PC-9 (cell line): Measurements from ENCODE around the gene UBE2O. TPM values are rescaled to one million over a fixed set of nuclear protein-coding genes. Genes with fewer than 3 reads are reported as not detected.
A peak's percentile ranks its signal among the peaks of the same experiment; 100 is the strongest.

Experiments used
- BruUV-seq: library from RNA; stranded (reverse); fragments of 400-500 nt; replicated peaks from 2 replicates; lab custom pipeline; 2021; lab: Mats Ljungman, UMichigan
- CTCF ChIA-PET: fragments of 300-600 bp; sonication (Branson Sonifier 250); formaldehyde crosslinking; loops from one replicate; lab custom pipeline; 2022; ENCODE audit warnings: antibody characterized with exemption; lab: Charles Lee
- POLR2A ChIA-PET: fragments of 300-600 bp; sonication (Branson Sonifier 250); formaldehyde crosslinking; loops from one replicate; lab custom pipeline; 2022; ENCODE audit warnings: antibody characterized with exemption; ENCODE audit not compliant: unreplicated experiment; lab: Charles Lee
- DNase-seq, 2 experiments: peaks; one replicate each; pipeline versions ENCODE4 v3.0.0 to v3.0.0-alpha.2; 2015 to 2022; ENCODE audit warnings: mixed read lengths in 1 of 2
- H2AFZ ChIP-seq: fragments of 200-600 bp; sonication (generic); 2 replicates; pipeline ENCODE4 v1.8.1; 2017; ENCODE audit warnings: antibody characterized with exemption
- H3F3A ChIP-seq: fragments of 200-600 bp; sonication (generic); 2 replicates; pipeline ENCODE4 v1.8.1; 2017; ENCODE audit warnings: antibody characterized with exemption, mild to moderate bottlenecking, low read depth; ENCODE audit not compliant: insufficient read depth
- H3K27ac ChIP-seq: fragments of 200-600 bp; sonication (generic); 2 replicates; pipeline ENCODE4 v1.6.1; 2016; ENCODE audit warnings: mixed run types
- H3K27me3 ChIP-seq: fragments of 200-600 bp; sonication (generic); 2 replicates; pipeline ENCODE4 v1.6.1; 2016; ENCODE audit warnings: low read depth, mixed run types; ENCODE audit not compliant: insufficient read depth
- H3K36me3 ChIP-seq: fragments of 200-600 bp; sonication (generic); 2 replicates; pipeline ENCODE4 v1.6.1; 2016; ENCODE audit warnings: low read depth, mixed run types
- H3K4me1 ChIP-seq: fragments of 200-600 bp; sonication (generic); replicated peaks from 2 replicates; pipeline ENCODE4 v1.6.1; 2016; ENCODE audit warnings: mixed run types; ENCODE audit not compliant: insufficient read depth
- H3K4me2 ChIP-seq: fragments of 200-600 bp; sonication (generic); 2 replicates; pipeline ENCODE4 v1.6.1; 2017; ENCODE audit warnings: mixed run types
- H3K4me3 ChIP-seq: fragments of 200-600 bp; sonication (generic); 2 replicates; pipeline ENCODE4 v1.6.1; 2016; ENCODE audit warnings: mixed run types
- H3K79me2 ChIP-seq: fragments of 200-600 bp; sonication (generic); 2 replicates; pipeline ENCODE4 v1.6.1; 2017; ENCODE audit warnings: low read depth, mixed run types
- H3K9me2 ChIP-seq: fragments of 200-600 bp; sonication (generic); 2 replicates; pipeline ENCODE4 v1.8.1; 2017; ENCODE audit warnings: mild to moderate bottlenecking; ENCODE audit not compliant: insufficient read depth
- H3K9me3 ChIP-seq: fragments of 200-600 bp; sonication (generic); 2 replicates; pipeline ENCODE4 v1.8.1; 2016; ENCODE audit warnings: low read depth; ENCODE audit not compliant: insufficient read depth
- H4K20me1 ChIP-seq: fragments of 200-600 bp; sonication (generic); 2 replicates; pipeline ENCODE4 v1.8.1; 2017; ENCODE audit not compliant: insufficient read depth
- CTCF ChIP-seq: fragments of 200-600 bp; sonication (generic); conservative IDR thresholded peaks from 2 replicates; pipeline ENCODE4 v1.6.1; 2017; ENCODE audit warnings: mixed run types, antibody characterized with exemption, mild to moderate bottlenecking, moderate library complexity
- EZH2 ChIP-seq: fragments of 200-600 bp; sonication (generic); IDR thresholded peaks from 2 replicates; pipeline ENCODE4 v1.8.0; 2017; ENCODE audit warnings: antibody characterized with exemption, low read depth
- intact Hi-C: fragments of 100-400 bp; cut with micrococcal nuclease; formaldehyde crosslinking; loops from one replicate; pipeline ENCODE4 v1.10.0; 2022; ENCODE audit not compliant: unreplicated experiment
- total RNA-seq: library from RNA; stranded (reverse); gene quantifications from 2 replicates; pipeline ENCODE4 v1.2.3, GENCODE V29; 2021

The UBE2O gene
- total RNA-seq, 1 experiment from 2014 or later: 28.0 TPM

GRCh38 chr17:76447931-76448652, 4.9 kb downstream of the UBE2O start:
- Histone ChIP-seq H2AFZ (no peak overlapping the region), H3K79me2 (peaks cover 83% of the 10 kb centered on the region), H3K36me3 (no peaks in the 10 kb centered on the region), H3K9me2 (no peaks in the 10 kb centered on the region), H3K4me1 (peaks cover 54% of the 10 kb centered on the region), H3K27ac (peak overlapping the region; percentile 98), H4K20me1 (peaks cover 16% of the 10 kb centered on the region; the same call in 1 of the 2 replicates), H3K9me3 (no peaks in the 10 kb centered on the region), H3F3A (peaks cover 35% of the 10 kb centered on the region), H3K4me3 (no peak overlapping the region), H3K4me2 (peak overlapping the region; percentile 90), H3K27me3 (no peaks in the 10 kb centered on the region)
- ChIA-PET POLR2A (no interaction called here), CTCF (no interaction called here)
- no TSS peak for BruUV-seq
- TF ChIP-seq CTCF: no peak
- no peak for TF ChIP-seq EZH2
- DNase-seq: no peak
- intact Hi-C loops: no loop called here

GRCh38 chr17:76446449-76447231, 6.3 kb downstream of the UBE2O start:
- peak overlapping the region; percentile 53; the same call in 1 of the 2 replicates for H3K4me3 ChIP-seq
- peaks cover 16% of the 10 kb centered on the region; the same call in 1 of the 2 replicates for H4K20me1 ChIP-seq
- no peaks in the 10 kb centered on the region for H3K9me2 ChIP-seq
- peaks cover 90% of the 10 kb centered on the region for H3K79me2 ChIP-seq
- no peaks in the 10 kb centered on the region for H3K27me3 ChIP-seq
- H3F3A ChIP-seq: peaks cover 35% of the 10 kb centered on the region
- peak; percentile 67 to 80 for DNase-seq
- ChIA-PET POLR2A (interaction anchor here (0.7 kb wide), 1 partner anchor 51 kb away, joined by 5 read pairs; no protein-coding TSS in a partner anchor), CTCF (interaction anchor here (0.6 kb wide), 1 partner anchor 149 kb away, joined by 4 read pairs; no protein-coding TSS in a partner anchor)
- TF ChIP-seq CTCF (no peak), EZH2 (no peak)
- H3K4me1 ChIP-seq: peaks cover 52% of the 10 kb centered on the region
- peak overlapping the region; percentile 90 for H3K4me2 ChIP-seq
- intact Hi-C loops: no loop called here
- H3K27ac ChIP-seq: peak overlapping the region; percentile 98
- BruUV-seq: no TSS peak
- no peak overlapping the region for H2AFZ ChIP-seq
- no peaks in the 10 kb centered on the region for H3K9me3 ChIP-seq
- no peaks in the 10 kb centered on the region for H3K36me3 ChIP-seq

GRCh38 chr17:76445697-76446448, 7.1 kb downstream of the UBE2O start:
- H3K79me2 ChIP-seq: peaks cover 90% of the 10 kb centered on the region
- BruUV-seq: TSS peak; percentile 18
- intact Hi-C loops: loop anchor here (1.0 kb wide), 1 partner anchor 47 kb away; no protein-coding TSS in a partner anchor
- peaks cover 35% of the 10 kb centered on the region for H3F3A ChIP-seq
- H3K4me2 ChIP-seq: peak overlapping the region; percentile 90
- H4K20me1 ChIP-seq: peaks cover 12% of the 10 kb centered on the region; the same call in 1 of the 2 replicates
- no peaks in the 10 kb centered on the region for H3K9me2 ChIP-seq
- H2AFZ ChIP-seq: no peak overlapping the region
- no peak for DNase-seq
- peak overlapping the region; percentile 53; the same call in 1 of the 2 replicates for H3K4me3 ChIP-seq
- ChIA-PET CTCF (no interaction called here), POLR2A (no interaction called here)
- peaks cover 45% of the 10 kb centered on the region for H3K4me1 ChIP-seq
- no peaks in the 10 kb centered on the region for H3K36me3 ChIP-seq
- H3K9me3 ChIP-seq: no peaks in the 10 kb centered on the region
- H3K27me3 ChIP-seq: no peaks in the 10 kb centered on the region
- TF ChIP-seq CTCF: no peak
- no peak for TF ChIP-seq EZH2
- H3K27ac ChIP-seq: peak overlapping the region; percentile 98
